ENCODE data around the gene AP3M1.

DNA sequence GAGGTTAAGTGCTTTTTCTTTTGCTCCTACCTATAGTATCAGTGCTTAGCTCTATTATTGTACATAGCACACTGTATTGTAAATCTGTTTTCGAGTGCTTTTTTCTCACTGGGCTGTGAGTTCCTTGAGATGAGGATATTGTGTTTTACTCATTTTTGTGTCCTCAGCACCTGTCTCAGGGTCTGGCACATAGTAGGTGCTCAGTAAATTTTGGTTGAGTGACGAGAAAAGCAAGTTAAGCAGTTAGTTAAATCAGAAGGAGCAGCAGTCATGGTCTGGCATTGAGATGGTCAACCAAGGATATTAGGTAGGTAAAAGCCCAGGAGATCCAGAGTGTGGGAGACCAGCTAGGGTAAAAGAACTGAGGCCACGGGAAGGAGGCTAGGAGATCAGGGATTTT, 51.2 kb downstream of the AP3M1 start:
- TF ChIP-seq ZNF274 (IDR thresholded peaks at IDR 0.05; ENCODE audit: low read length) (no peak), ZNF274 (tag by site-specific recombination; IDR thresholded peaks at IDR 0.05; ENCODE audit: borderline replicate concordance) (no peak), IKZF3 (tag by site-specific recombination; IDR thresholded peaks at IDR 0.05) (no peak)
- TF ChIP-seq, protein P1, sequence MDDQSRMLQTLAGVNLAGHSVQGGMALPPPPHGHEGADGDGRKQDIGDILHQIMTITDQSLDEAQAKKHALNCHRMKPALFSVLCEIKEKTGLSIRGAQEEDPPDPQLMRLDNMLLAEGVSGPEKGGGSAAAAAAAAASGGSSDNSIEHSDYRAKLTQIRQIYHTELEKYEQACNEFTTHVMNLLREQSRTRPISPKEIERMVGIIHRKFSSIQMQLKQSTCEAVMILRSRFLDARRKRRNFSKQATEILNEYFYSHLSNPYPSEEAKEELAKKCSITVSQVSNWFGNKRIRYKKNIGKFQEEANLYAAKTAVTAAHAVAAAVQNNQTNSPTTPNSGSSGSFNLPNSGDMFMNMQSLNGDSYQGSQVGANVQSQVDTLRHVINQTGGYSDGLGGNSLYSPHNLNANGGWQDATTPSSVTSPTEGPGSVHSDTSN (CRISPR knock-in tag; IDR thresholded peaks at IDR 0.05): no peak
